Suprapubic skin (tissue), 4 donors: ENCODE measurements around the gene SETBP1.

Experiments
- EP300 ChIP-seq: sonication (generic); formaldehyde crosslinking; IDR thresholded peaks from one replicate; pipeline ENCODE4 v1.6.1; 2017; ENCODE audit warnings: antibody characterized with exemption
- POLR2AphosphoS5 ChIP-seq, 3 donors: sonication (generic); formaldehyde crosslinking; IDR thresholded peaks; one replicate each; pipeline ENCODE4 v1.6.1; 2017; ENCODE audit warnings: antibody characterized with exemption in 3 of 3
- TF ChIP-seq, protein P1 (sequence below), 2 donors: fragments of 200-600 bp in 1 of 2; fragments of 450-650 bp in 1 of 2; sonication (generic) in 1 of 2; IDR thresholded peaks; one replicate each; pipeline ENCODE4 v1.5.1; 2016 to 2019; ENCODE audit warnings: antibody characterized with exemption in 2 of 2, mild to moderate bottlenecking in 1 of 2, moderate library complexity in 1 of 2

GRCh38 chr18:44696892-44697291 lies 16.2 kb downstream of the SETBP1 start:
- TF ChIP-seq, protein P1, sequence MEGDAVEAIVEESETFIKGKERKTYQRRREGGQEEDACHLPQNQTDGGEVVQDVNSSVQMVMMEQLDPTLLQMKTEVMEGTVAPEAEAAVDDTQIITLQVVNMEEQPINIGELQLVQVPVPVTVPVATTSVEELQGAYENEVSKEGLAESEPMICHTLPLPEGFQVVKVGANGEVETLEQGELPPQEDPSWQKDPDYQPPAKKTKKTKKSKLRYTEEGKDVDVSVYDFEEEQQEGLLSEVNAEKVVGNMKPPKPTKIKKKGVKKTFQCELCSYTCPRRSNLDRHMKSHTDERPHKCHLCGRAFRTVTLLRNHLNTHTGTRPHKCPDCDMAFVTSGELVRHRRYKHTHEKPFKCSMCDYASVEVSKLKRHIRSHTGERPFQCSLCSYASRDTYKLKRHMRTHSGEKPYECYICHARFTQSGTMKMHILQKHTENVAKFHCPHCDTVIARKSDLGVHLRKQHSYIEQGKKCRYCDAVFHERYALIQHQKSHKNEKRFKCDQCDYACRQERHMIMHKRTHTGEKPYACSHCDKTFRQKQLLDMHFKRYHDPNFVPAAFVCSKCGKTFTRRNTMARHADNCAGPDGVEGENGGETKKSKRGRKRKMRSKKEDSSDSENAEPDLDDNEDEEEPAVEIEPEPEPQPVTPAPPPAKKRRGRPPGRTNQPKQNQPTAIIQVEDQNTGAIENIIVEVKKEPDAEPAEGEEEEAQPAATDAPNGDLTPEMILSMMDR (IDR thresholded peaks at IDR 0.05) = no peak
- no peak for TF ChIP-seq POLR2AphosphoS5 (IDR thresholded peaks at IDR 0.05)
- no peak for TF ChIP-seq EP300
